Measurements from ENCODE around the gene KRT1.

KRT1 gene

DNA sequence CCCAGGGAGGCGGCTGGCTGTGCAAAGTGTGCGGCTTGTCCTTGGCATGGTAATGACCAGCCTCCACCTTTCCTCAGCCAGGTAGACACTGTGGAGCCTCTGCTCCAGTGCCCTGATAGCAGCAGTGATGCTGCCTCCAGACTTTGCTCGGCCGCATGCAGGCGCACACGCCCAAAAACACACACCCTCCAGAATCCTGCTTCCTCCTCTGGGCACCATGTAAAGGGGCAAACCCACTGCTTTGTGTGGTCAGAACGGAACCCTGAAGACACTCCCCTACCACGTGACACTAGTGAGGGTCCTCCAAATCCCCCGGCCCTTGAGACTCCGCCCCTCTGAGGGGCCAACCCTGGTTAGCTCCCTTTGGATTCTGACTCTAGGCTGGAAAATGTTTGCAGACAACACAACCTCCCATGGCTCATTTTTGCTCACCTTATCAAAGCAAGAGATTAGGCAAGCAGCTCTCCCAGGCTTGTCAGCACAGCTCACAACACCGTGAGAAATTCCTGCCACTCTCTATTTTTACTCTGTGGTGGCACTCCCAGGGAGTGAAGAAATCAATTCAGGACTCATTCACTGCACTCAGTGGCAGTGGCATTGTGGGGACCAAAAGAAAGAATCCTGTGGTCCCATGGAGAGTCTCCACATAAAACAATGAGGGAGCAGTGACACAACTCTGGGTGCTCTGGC is 18.6 kb upstream of the KRT1 start:
- no peak for ATAC-seq

DNA sequence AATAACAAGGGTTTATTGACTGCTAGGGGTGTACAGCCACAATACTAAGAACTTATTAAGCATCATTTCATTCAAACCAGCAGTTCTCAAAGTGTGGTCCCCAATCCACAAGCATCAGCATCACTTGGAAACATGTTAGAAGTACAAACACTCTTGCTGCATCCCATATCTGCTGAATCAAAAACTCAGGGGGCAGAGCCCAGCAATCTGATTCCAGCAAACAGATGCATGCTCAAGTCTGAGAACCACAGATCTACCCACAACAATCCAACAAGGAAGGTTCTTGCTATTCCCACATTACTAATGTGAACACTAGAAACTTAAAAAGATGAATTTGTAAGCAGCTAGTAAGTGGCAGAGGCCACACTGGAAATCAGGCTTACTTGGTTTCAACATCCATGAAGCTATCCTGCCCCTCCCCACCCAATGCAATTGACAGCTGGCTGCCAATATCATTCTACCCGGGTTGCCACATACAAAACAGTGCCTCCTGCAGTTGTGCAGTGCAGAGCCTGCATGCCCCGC is 16.9 kb upstream of the KRT1 start:
- ATAC-seq: no peak

DNA sequence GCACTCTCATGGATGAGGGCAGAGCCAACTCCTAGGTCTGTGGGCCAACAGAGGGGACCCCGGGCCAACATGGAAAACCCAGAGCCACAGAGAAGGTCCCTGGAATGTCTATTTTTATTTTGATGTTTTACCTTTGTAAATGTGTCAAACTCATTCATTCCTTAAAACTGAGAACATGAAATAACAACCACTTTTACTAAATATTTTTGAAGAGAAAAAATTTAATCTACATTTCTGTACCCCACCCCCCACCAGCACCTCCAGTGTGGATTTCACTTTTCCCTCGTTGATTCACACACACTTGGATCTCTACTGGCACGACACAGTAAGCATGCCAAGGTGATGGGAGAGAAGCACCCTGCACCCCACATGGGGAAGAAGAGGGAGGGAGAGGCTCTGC is 16.4 kb upstream of the KRT1 start:
- no peak for ATAC-seq

DNA sequence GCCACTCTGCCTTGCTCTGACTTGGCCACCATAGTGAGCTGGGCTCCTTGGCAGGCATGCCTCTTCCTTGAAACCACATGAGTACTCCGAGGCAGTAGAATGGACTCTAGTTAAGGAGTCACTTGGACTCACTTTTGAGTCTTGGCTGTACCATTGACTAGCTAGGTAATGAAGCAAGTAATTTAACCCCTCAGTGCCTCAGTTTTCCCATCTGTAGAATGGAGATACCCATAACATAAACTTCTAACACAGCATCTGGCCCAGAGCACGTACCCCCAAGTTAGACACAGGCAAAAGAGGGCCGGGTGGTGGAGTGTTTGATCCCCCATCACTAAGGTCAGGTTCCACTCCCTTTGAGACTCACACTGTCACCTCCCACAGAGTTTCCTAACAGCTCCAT is 14.8 kb upstream of the KRT1 start:
- ATAC-seq: no peak

DNA sequence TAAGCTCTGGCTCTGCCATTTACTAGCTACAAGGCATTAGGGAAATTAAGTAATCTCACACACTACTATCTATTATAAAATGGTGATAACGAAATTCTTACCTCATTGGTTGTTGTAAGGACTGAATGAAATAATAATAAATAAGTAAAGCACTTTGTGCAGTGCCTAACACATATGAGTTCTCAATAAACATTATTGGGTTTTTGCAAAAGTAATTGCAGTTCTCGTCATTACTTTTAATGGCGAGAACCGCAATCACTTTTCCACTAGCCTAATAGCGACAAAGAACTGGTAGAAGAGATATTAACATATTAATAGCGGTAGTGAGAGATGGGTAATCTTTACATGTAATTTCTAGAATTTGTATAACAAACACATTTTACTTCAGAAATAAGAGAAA is 13.9 kb upstream of the KRT1 start:
- ATAC-seq: no peak

DNA sequence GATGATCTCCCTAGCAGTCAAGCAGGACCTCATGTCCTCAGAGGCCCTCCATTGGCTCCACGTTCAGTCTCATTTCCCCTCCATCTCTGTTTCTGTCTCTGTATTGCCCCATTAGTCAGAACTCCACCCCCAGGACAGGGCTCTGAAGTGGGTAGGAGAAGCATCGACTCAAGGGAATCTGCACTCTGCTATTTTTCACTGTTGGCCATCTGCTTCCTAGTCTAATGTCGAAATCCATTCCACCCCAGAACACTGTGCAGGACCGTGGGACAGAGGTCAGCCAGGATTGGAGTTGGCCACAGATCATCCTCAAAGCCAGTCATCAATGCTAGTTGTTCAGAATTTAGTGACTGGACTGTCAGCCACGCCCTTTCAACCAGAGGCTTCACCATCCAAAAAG is 13.1 kb upstream of the KRT1 start:
- ATAC-seq: no peak

DNA sequence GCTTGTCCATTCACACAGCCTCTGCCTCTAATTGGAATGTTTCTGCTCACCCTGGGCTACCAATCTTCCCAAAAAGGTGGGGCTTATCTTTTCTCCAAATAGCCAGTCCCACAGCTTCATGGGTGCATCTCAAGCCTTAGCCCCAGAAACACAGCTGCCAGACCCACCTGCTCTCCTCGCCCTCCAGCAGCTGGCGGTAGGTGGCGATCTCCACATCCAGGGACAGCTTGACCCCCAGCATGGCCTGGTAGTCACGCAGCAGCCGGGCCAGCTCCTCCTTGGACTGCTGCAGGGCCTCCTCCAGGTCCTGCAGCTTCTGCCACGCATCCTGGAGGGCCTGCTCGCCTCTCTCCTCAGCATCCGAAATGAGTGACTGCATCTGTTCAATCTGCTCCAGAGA is 12.0 kb upstream of the KRT1 start:
- no peak for ATAC-seq

DNA sequence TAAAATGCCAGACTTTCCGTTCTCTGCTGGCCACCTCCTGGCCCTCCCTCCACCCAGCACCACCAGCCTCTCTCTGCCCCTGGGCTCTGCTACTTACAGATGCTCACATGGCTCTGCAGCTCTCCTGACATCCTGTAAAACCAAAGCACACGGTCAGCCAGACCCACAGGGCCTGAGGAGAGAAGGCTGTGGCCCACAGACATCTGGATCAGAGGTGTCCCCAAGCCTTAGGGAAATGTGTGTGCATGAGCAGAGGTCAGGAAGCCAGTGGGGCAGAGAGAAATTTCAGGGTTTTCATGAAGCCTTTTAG is 11.6 kb upstream of the KRT1 start:
- no peak for ATAC-seq

DNA sequence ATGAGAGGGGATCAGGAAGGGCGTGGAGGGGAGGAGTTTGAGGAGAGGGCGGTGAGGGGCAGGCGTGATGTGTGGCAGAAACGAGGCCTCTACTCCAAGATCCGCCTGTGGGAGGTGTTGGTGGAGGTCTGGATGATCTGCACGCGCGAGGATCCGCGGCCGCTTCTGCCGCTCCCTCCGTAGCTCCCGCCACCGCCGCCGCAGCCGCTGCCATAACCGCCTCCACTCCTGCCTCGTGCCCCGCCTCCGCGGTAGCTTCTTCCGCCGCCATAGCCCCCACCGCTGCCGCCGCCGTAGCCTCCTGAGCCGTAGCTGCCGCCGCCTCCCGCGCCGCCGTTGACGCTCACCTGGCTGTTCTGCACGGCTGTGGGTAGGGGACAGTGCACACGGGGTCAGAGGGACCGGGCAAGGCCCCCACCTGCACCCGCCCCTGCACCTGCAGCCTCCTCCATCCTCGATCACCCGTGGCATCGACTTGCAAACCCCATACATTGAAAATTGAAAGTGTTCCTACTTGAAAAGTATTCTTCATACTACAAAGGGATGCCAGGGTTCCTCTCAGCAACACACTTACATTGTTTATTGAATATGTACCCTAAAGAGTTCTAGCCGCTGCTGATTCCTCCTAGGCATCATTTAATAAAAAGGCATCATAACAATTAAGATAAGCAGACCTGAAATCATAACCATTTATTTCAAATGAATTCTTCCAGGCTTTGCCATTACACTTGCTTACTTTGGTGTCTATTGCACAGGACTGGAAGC is 11.1 kb upstream of the KRT1 start:
- ATAC-seq: peak; percentile 58 to 64

DNA sequence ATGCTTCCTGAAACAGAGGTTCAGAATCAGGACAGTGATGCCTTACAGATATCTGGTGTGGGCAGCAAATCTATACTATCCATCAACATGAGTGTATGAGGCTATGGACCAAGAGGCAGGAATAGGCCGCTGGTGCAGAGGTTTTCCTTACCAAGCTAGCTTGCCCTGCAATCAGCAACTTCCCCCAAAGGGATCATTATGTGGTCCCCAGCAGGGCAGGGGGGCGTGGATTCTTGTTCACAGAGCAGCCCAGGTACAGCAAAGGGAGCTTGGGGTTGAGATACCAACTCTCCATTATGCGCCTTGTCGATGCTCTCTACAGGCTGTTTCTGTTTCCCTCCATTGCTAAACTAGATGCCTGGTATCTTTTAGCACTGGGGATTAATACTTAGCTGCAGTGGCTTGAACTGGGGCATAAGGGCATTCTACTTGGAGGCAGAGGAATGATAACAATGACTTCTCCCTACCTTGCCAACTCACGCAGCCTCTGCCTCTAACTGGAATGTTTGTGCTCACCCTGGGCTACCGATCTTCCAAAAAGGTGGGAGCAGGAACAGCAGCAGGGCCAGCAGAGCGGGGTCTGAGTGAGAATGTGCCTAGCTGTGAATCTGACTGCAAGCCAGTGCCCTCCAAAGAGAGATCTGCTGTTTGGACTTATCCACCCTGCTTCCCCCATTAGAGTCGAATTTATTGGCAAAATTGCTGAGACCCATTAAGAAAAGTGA is 10.3 kb upstream of the KRT1 start:
- no peak for ATAC-seq

DNA sequence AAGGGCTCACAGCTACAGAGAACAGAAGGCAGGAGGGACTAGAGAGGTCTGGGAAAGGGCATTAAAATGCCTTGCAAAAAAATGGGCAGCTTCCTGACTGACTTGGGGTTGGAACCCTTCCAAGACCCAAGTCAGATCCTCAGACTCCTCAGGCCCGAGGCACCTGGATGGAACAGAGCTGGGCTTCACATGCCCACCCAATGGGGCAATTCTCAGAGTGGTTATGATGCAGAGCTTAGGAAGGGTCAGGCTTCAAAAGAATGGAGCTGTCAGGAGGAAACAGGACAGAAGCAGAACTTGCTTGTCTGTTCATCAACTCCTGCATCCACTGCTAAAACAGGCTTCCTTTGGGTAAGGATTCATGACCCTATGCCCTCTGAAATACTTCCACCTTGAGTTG is 9.7 kb upstream of the KRT1 start:
- ATAC-seq: no peak

DNA sequence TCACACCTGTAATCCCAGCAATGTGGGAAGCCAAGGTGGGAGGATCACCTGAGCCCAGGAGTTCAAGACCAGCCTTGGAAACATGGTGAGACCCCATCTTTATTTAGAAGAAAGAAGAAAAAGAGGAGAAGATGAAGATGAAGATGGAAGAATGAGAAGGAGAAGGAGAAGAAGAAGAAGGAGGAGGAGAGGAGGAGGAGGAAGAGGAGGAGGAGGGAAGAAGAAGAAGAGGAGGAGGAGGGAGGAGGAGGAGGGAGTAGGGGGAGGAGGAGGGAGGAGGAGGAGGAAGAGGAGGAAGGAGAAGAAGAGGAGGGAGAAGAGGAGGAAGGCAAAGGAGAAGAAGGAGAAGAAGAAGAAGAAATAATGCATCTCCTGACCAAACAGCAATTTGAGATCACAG is 9.0 kb upstream of the KRT1 start:
- no peak for ATAC-seq

DNA sequence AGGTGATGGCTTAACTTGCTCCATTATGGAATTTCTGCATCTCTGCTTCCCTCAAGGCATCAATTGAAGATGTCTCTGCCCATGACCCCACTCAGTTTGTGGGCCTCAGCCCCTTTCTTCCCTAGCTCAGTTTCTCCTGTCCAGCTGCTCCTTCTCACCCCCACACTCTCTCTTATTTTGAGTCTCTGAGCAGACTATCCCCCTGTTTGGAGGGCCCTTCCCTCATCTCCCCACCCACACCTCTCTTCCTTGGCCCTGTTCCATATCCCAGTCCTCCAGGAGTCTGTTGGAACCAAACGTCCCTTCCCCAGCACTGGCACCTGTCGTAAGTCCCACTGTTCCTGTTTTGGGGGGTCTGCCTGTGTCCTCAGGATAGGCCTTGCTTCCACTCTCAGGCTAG is 8.3 kb upstream of the KRT1 start:
- no peak for ATAC-seq

DNA sequence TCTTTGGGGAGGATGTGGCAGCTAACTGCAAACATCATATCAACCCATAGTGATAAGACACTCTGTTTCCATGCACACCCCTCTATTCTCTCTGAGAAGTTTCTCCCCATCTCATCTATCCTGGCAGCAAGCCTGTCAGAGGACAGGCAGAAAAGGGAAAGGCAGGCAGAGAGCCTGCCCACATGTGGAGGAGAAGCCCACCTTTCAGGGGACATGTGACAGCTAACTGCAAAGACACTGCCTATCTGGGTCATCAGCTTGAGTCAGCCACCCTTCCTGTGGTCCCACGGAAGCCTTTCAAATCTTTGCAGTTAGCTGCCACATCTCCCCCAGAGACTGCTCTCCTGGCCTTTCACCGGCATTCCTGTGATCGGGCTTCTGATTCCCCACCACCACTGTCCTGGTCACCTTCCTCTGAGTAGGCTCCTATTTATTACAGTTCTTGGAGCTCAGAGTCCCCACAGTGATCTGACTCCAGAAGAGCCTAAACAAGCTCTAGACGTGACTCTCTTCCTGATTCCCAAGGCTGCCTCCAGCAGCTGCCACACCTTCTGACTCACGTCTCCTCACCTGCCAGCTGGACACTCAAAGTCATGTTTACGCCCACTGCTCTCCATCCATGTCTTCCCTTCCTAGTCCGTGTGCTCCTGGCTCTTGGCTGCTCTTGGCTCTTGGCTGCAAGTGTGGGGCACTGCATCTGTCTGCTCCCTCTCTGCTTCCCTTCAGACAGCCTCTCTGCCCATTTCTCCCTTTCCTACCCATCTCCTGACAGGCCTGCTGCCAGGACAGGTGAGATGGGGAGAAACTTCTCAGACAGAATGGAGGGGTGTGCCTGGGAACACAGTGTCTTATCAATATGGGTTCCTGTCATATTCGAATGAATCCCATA is 7.5 kb upstream of the KRT1 start:
- no peak for ATAC-seq

DNA sequence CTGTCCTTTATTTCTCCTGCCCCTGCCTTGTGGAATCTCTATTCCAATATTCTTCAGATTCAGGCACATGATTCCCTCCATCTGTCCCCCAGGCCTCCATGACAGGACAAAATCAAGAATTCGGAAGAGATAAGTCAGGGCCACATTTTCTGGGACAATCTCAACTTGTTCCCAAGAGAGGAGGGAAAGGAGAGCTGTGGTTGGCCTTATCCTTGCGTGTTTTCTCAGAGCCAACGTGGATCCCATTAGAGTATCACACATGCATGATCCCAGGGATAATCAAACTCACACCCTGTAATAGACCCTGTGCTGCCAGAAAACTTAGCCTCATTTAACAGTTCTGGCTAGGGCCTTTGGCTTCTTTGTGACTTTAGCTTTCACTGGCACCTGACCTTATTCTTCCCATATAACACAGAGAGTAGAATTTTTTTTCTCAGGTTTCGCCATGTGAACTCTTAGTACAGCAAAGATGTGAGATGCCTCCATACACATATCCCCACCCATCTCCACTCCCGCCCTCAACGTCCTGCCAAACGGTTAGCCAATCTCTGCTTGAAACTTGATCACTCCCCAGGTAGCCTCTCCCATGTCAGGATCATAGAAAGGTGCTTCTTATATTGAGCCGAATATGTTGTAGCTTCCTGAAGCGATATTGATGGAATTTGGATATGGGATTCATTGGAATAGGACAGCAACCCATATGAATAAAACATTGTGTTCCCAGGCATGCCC is 6.7 kb upstream of the KRT1 start:
- no peak for ATAC-seq

DNA sequence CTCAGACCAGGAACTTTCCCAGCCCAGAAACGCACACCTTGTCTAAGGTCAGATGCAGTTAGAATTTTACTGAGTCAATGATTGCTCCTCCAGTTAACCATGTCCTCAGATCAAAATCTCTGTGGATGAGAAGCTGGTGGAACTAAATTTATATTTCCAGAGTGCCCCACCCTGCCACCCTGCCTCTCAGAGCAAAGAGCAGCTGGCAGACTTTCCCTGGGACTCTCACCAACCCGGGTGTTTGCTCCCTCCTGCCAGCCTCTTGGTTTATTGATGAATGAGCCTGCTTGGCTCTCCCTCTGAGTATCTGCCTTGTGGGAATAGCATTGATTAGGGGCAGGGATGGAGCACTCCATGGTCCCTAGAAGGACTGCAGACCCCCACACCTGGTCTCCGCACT is 5.9 kb upstream of the KRT1 start:
- no peak for ATAC-seq

DNA sequence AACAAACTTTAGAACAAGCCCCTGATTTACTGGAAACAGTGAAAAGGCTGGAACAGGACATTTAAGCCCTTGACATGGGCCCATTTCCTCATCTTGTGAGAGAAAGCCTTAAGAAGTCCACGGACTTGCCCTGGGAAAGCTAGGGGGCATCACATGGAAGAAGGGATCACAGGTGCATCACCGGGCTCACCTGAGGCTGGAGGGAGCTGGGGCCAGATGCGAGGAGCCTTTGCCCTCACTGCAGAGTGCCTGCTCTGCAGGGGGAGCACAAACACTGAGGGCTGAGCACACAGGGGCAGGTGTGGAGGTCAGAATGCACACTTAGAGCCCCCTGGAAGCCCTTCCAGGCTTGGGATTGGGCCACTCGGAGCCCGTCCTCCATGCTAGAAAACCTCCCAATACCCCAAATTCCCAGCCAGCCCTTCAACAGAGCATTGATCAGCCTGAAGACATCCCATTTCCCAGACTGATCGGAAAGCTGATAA is 5.2 kb upstream of the KRT1 start:
- ATAC-seq: no peak

DNA sequence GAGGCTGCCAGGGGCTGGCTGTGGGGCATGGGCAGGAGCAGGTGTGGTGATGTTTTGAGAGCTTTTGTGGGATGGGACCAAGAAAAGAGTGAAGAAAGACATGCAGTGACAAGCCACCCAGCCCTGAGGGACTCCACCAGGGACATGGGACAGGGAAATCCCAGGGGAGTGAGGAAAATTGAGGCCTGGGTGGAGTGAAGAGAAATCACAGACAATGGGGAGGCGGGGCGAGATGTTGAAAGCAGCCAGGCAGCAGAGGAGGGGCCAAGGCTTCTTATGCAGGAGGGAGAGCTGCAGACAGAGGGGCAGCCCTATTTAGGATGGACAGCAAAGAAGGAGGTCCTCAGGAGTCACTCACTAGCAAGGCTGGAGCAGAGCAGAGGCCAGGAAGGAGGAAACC is 4.2 kb upstream of the KRT1 start:
- no peak for ATAC-seq

DNA sequence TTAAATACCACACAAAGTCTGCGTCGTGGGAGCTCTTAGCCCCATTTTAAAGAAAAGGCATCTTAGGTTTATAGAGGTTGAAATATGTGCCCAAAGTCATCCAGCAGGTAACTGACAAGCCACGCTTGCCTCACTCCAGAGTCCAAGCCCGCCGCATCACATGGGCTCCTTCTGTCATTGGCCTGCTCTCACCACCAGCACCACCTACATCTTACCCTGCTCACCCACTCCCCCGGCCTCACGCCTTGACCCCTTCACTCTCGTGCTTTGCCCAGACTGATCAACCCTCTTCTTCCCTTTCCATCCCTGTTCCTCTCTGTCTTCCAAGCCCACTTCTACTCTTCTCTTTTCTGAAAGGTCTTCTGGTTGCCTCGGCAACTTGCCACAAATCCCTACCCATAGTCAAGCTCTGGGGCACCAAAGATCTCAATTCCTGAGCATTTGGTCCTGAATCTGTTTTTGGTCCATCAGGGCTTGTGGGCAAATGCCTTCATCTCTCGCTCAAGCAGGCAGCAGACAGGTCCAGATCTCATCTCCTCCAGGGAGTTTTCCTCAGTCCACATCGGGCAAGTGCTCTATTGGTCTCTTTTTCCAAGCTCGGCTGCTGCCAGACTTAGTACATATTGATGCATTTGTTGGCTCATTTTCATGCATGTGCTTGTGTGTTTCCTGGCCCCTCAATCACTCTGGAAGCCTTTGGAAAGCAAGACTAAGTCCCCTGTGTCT is 3.5 kb upstream of the KRT1 start:
- no peak for ATAC-seq

DNA sequence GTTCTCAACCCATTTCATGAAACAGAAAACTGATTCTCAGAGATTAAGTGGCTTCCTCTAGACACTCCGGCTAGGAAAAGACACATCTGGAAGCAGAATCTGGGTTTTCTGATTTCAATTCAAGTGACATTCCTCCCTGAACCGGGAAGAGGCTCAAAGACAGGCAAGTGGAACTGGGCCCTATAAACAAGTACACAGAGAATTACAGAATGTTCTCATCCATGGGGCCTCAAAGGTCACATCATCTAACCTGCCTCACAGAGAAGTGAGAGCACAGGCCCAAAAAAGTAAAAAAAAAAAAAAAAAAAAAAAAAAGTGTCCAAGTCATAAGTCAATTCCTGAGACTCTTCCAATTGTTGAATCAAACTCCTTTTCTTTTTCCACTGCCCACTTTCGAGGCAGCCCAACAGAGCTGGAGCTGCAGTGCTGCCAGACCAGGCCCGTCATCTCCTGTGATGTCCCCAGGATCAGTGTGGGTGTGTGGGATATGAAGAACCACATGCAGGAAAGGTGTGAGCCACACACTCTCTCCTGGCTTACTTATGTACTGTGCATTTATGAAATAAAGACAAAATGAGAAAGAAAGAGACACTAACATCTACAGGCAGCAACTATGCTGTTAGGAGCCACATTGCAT is 2.8 kb upstream of the KRT1 start:
- no peak for ATAC-seq

DNA sequence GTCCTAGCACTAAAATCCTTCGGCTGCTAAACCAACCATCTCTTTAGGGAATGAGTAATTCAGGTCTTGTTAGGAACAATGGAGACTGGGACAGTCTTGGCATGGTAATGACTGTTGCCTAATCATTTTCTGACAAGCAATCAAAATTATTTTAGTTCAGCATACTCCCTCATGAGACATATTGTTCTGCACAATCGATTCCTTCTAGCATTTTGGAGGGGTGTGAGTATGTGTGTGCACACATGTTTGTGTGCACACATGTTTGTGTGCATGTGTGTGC is 2.1 kb upstream of the KRT1 start:
- no peak for ATAC-seq

All from activated CD4-positive, CD25-positive, alpha-beta regulatory T cell treated with anti-CD3 and anti-CD28 coated beads, Interleukin-2, amount 50 U/mL, for 24 hours (primary cell).